Measurements from ENCODE around the gene IL3RA. TPM values are rescaled to one million over a fixed set of nuclear protein-coding genes. Genes with fewer than 3 reads are reported as not detected.

IL3RA gene
- total RNA-seq, 1 experiment from 2014 or later, result 0.26 TPM

DNA sequence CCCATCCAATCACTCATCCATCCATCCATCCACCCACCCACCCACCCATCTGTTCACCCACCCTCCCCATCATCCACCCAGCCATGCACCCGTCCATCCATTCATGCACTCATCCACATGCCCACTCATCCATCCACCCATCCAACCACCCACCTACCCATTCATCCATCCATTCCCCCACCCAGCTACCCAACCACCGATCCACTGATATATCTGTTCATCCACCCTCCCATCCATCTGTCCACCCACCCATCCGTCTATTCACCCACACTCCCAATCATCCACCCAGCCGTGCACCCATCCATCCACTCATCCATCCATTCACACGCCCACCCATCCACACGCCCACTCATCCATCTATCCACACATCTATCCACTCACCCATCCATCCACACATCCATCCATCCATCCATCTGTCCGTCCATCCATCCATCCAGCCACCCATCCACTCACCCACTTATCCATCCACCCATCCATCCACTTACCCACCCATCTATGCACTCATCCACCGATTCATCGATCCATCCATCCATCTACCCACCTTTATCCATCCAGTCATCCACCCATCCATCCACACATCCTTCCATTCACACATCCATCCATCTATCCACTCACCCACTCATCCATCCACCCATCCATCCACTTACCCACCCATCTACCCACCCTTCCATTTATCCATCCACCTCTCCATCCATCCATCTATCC lies 87.7 kb downstream of the IL3RA start:
- Mint-ChIP-seq H3K4me1 (peaks cover 12% of the 10 kb centered on the region), H3K27me3 (ENCODE audit: low read depth) (no peaks in the 10 kb centered on the region), H3K27ac (no peak overlapping the region), H3K4me3 (no peak overlapping the region), H3K36me3 (peaks cover 79% of the 10 kb centered on the region), H3K9me3 (peaks cover 39% of the 10 kb centered on the region)
- ATAC-seq (no peak), DNase-seq (ENCODE audit: low spot score) (no peak)
- CTCF ChIA-PET, result no interaction called here
- POLR2A ChIA-PET, result no interaction called here
- no peak for TF ChIP-seq ZNF317 (CRISPR knock-in tag; IDR thresholded peaks at IDR 0.05; ENCODE audit: borderline replicate concordance, low read depth)
- TF ChIP-seq, protein P1, sequence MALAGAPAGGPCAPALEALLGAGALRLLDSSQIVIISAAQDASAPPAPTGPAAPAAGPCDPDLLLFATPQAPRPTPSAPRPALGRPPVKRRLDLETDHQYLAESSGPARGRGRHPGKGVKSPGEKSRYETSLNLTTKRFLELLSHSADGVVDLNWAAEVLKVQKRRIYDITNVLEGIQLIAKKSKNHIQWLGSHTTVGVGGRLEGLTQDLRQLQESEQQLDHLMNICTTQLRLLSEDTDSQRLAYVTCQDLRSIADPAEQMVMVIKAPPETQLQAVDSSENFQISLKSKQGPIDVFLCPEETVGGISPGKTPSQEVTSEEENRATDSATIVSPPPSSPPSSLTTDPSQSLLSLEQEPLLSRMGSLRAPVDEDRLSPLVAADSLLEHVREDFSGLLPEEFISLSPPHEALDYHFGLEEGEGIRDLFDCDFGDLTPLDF (CRISPR knock-in tag; IDR thresholded peaks at IDR 0.05), result no peak
- TF ChIP-seq ETV6 (CRISPR knock-in tag; IDR thresholded peaks at IDR 0.05), result no peak
- TF ChIP-seq FOXK1 (CRISPR knock-in tag; IDR thresholded peaks at IDR 0.05), result no peak
- TF ChIP-seq RORB (CRISPR knock-in tag; IDR thresholded peaks at IDR 0.05), result no peak
- TF ChIP-seq, protein P2, sequence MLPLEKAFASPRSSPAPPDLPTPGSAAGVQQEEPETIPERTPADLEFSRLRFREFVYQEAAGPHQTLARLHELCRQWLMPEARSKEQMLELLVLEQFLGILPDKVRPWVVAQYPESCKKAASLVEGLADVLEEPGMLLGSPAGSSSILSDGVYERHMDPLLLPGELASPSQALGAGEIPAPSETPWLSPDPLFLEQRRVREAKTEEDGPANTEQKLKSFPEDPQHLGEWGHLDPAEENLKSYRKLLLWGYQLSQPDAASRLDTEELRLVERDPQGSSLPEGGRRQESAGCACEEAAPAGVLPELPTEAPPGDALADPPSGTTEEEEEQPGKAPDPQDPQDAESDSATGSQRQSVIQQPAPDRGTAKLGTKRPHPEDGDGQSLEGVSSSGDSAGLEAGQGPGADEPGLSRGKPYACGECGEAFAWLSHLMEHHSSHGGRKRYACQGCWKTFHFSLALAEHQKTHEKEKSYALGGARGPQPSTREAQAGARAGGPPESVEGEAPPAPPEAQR (CRISPR knock-in tag; IDR thresholded peaks at IDR 0.05), result no peak
- TF ChIP-seq GRHL2 (CRISPR knock-in tag; IDR thresholded peaks at IDR 0.05; ENCODE audit: insufficient replicate concordance, severe bottlenecking), result no peak

DNA sequence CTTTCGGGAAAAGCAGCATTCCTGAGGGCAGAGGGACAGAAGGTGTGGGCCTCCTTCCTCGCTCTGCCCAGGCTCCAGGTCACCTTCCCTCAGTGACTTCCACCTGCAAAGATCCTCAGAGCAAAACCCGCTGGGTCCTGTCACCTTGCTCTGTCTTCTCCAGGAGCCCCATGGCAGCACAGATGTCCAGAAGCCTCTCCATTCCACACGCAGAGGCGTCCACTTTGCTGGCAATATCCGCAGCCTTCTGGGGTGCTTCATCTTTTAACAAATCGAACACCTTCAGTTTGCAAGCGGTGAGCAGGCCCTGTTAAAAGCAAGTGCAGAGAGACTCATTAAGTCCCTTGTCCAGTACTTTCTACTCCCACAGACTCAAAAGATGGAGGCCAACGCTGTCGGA lies 88.8 kb downstream of the IL3RA start:
- no peak for ATAC-seq
- Mint-ChIP-seq H3K4me1 (peaks cover 4% of the 10 kb centered on the region), H3K36me3 (peaks cover 75% of the 10 kb centered on the region), H3K27ac (no peak overlapping the region), H3K9me3 (peaks cover 39% of the 10 kb centered on the region), H3K27me3 (ENCODE audit: low read depth) (no peaks in the 10 kb centered on the region), H3K4me3 (no peak overlapping the region)
- no peak for DNase-seq (ENCODE audit: low spot score)
- ChIA-PET POLR2A (no interaction called here), CTCF (no interaction called here)
- TF ChIP-seq, protein P3, sequence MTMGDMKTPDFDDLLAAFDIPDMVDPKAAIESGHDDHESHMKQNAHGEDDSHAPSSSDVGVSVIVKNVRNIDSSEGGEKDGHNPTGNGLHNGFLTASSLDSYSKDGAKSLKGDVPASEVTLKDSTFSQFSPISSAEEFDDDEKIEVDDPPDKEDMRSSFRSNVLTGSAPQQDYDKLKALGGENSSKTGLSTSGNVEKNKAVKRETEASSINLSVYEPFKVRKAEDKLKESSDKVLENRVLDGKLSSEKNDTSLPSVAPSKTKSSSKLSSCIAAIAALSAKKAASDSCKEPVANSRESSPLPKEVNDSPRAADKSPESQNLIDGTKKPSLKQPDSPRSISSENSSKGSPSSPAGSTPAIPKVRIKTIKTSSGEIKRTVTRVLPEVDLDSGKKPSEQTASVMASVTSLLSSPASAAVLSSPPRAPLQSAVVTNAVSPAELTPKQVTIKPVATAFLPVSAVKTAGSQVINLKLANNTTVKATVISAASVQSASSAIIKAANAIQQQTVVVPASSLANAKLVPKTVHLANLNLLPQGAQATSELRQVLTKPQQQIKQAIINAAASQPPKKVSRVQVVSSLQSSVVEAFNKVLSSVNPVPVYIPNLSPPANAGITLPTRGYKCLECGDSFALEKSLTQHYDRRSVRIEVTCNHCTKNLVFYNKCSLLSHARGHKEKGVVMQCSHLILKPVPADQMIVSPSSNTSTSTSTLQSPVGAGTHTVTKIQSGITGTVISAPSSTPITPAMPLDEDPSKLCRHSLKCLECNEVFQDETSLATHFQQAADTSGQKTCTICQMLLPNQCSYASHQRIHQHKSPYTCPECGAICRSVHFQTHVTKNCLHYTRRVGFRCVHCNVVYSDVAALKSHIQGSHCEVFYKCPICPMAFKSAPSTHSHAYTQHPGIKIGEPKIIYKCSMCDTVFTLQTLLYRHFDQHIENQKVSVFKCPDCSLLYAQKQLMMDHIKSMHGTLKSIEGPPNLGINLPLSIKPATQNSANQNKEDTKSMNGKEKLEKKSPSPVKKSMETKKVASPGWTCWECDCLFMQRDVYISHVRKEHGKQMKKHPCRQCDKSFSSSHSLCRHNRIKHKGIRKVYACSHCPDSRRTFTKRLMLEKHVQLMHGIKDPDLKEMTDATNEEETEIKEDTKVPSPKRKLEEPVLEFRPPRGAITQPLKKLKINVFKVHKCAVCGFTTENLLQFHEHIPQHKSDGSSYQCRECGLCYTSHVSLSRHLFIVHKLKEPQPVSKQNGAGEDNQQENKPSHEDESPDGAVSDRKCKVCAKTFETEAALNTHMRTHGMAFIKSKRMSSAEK (CRISPR knock-in tag; IDR thresholded peaks at IDR 0.05; ENCODE audit: borderline replicate concordance), result no peak
- TF ChIP-seq, protein P4, sequence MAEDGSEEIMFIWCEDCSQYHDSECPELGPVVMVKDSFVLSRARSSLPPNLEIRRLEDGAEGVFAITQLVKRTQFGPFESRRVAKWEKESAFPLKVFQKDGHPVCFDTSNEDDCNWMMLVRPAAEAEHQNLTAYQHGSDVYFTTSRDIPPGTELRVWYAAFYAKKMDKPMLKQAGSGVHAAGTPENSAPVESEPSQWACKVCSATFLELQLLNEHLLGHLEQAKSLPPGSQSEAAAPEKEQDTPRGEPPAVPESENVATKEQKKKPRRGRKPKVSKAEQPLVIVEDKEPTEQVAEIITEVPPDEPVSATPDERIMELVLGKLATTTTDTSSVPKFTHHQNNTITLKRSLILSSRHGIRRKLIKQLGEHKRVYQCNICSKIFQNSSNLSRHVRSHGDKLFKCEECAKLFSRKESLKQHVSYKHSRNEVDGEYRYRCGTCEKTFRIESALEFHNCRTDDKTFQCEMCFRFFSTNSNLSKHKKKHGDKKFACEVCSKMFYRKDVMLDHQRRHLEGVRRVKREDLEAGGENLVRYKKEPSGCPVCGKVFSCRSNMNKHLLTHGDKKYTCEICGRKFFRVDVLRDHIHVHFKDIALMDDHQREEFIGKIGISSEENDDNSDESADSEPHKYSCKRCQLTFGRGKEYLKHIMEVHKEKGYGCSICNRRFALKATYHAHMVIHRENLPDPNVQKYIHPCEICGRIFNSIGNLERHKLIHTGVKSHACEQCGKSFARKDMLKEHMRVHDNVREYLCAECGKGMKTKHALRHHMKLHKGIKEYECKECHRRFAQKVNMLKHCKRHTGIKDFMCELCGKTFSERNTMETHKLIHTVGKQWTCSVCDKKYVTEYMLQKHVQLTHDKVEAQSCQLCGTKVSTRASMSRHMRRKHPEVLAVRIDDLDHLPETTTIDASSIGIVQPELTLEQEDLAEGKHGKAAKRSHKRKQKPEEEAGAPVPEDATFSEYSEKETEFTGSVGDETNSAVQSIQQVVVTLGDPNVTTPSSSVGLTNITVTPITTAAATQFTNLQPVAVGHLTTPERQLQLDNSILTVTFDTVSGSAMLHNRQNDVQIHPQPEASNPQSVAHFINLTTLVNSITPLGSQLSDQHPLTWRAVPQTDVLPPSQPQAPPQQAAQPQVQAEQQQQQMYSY (CRISPR knock-in tag; IDR thresholded peaks at IDR 0.05), result no peak
- TF ChIP-seq KAT7 (CRISPR knock-in tag; IDR thresholded peaks at IDR 0.05; ENCODE audit: borderline replicate concordance) (no peak), TEAD4 (CRISPR knock-in tag; IDR thresholded peaks at IDR 0.05) (no peak), ZNF219 (CRISPR knock-in tag; IDR thresholded peaks at IDR 0.05; ENCODE audit: borderline replicate concordance) (no peak), JUN (CRISPR knock-in tag; IDR thresholded peaks at IDR 0.05) (no peak), NFATC4 (CRISPR knock-in tag; IDR thresholded peaks at IDR 0.05) (no peak)
- TF ChIP-seq, protein P5, sequence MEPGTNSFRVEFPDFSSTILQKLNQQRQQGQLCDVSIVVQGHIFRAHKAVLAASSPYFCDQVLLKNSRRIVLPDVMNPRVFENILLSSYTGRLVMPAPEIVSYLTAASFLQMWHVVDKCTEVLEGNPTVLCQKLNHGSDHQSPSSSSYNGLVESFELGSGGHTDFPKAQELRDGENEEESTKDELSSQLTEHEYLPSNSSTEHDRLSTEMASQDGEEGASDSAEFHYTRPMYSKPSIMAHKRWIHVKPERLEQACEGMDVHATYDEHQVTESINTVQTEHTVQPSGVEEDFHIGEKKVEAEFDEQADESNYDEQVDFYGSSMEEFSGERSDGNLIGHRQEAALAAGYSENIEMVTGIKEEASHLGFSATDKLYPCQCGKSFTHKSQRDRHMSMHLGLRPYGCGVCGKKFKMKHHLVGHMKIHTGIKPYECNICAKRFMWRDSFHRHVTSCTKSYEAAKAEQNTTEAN (CRISPR knock-in tag; IDR thresholded peaks at IDR 0.05), result no peak
- TF ChIP-seq, protein P6, sequence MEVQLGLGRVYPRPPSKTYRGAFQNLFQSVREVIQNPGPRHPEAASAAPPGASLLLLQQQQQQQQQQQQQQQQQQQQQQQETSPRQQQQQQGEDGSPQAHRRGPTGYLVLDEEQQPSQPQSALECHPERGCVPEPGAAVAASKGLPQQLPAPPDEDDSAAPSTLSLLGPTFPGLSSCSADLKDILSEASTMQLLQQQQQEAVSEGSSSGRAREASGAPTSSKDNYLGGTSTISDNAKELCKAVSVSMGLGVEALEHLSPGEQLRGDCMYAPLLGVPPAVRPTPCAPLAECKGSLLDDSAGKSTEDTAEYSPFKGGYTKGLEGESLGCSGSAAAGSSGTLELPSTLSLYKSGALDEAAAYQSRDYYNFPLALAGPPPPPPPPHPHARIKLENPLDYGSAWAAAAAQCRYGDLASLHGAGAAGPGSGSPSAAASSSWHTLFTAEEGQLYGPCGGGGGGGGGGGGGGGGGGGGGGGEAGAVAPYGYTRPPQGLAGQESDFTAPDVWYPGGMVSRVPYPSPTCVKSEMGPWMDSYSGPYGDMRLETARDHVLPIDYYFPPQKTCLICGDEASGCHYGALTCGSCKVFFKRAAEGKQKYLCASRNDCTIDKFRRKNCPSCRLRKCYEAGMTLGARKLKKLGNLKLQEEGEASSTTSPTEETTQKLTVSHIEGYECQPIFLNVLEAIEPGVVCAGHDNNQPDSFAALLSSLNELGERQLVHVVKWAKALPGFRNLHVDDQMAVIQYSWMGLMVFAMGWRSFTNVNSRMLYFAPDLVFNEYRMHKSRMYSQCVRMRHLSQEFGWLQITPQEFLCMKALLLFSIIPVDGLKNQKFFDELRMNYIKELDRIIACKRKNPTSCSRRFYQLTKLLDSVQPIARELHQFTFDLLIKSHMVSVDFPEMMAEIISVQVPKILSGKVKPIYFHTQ (CRISPR knock-in tag; IDR thresholded peaks at IDR 0.05), result no peak
- TF ChIP-seq, protein P7, sequence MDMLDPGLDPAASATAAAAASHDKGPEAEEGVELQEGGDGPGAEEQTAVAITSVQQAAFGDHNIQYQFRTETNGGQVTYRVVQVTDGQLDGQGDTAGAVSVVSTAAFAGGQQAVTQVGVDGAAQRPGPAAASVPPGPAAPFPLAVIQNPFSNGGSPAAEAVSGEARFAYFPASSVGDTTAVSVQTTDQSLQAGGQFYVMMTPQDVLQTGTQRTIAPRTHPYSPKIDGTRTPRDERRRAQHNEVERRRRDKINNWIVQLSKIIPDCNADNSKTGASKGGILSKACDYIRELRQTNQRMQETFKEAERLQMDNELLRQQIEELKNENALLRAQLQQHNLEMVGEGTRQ (CRISPR knock-in tag; IDR thresholded peaks at IDR 0.05), result no peak
- TF ChIP-seq, protein P8, sequence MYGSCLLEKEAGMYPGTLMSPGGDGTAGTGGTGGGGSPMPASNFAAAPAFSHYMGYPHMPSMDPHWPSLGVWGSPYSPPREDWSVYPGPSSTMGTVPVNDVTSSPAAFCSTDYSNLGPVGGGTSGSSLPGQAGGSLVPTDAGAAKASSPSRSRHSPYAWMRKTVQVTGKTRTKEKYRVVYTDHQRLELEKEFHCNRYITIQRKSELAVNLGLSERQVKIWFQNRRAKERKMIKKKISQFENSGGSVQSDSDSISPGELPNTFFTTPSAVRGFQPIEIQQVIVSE (CRISPR knock-in tag; IDR thresholded peaks at IDR 0.05; ENCODE audit: borderline replicate concordance), result no peak
